ENCODE data around the gene GATD1.

Gene GATD1

DNA sequence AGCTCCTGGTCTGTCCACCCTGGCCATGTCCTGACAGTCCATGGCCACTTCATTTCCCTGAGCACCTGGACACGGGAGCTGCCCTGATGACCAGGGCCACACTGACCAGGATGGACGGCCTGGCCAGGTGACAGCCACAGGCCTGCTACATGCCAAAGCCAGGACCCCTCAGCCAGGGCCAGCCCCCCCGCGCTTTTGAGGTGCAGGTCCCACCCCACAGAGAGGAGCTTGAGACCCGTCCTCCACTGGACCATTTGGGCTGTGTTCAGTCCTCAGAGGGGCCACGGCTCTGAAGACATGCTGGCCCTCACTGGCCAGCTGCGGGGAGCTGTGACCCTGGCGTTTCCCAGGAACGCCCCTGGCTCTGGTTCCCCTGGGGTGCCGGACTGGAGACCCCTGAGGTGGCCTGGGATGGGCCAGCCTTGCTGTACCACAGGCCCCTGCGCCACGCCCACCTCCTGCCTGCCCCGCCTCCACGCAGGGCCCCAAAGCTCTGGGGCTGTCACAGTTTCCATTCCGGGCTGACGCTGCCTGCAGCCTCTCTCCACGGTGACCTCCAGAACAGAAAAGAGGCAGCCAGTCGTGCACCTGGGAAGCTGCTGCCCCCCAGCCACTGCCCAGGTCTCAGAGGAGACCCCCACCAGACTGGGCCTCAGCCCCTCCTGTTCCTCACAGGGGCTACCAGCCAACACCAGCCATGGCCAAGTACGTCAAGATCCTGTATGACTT is 53.1 kb downstream of the GATD1 start:
- Mint-ChIP-seq H3K4me1 (peaks cover 28% of the 10 kb centered on the region), H3K9me3 (no peaks in the 10 kb centered on the region), H3K27ac (no peak overlapping the region), H3K36me3 (no peaks in the 10 kb centered on the region), H3K4me3 (no peak overlapping the region), H3K27me3 (peaks cover 10% of the 10 kb centered on the region)
- no peak for ATAC-seq

DNA sequence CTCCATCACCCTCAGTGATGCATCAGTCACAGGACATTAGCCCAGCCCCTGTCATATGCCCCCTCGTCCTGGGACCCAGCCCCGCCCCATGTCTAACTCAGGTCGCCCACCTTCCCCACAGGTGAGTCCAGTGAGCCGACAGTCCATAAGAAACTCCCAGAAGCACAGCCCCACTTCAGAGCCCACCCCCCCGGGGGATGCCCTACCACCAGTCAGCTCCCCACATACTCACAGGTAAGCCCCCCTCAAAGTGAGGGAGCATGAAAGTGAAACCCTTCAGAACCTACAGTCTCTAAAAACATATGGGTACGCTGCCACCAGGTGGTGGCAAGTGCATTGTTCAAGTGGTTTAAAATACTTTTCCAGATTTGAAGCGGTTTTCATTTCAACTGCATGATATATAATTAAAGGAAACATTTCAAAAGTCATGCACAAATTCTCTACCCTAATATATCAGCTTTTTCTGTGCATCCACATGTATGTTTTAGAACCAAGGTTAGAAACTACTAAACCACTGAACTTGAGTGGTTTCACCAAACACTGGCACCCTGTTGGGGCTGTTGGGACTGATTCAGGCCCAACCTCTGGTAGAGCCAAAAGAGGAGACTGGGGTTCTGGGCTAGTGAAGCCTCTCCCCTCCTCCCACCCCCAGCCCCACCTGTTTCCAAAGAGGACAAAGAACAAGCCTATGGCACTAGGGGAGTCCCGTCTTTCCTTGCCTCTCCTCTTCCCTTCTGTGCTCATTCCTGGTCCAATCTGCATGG is 54.0 kb downstream of the GATD1 start:
- Mint-ChIP-seq H3K9me3 (no peaks in the 10 kb centered on the region), H3K36me3 (no peaks in the 10 kb centered on the region), H3K27me3 (peaks cover 14% of the 10 kb centered on the region), H3K4me3 (peak overlapping the region; percentile 84), H3K27ac (peak overlapping the region; percentile 79), H3K4me1 (peaks cover 28% of the 10 kb centered on the region)
- ATAC-seq: no peak

DNA sequence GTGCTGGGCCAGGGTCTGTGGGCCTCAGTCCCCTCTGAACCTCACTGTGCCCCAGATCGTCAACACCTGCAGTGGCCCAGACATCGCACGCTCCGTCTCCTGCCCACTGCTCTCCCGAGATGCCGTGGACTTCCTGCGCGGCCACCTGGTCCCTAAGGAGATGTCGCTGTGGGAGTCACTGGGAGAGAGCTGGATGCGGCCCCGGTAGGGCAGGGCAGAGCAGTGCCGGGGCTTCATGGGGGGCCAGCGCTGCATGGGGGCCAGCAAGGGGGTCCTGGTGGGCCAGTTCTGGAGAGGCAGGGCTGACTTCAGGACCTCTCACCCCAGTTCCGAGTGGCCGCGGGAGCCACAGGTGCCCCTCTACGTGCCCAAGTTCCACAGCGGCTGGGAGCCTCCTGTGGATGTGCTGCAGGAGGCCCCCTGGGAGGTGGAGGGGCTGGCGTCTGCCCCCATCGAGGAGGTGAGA is 54.9 kb downstream of the GATD1 start:
- peaks cover 28% of the 10 kb centered on the region for H3K4me1 Mint-ChIP-seq
- ATAC-seq: peak; percentile 1

DNA sequence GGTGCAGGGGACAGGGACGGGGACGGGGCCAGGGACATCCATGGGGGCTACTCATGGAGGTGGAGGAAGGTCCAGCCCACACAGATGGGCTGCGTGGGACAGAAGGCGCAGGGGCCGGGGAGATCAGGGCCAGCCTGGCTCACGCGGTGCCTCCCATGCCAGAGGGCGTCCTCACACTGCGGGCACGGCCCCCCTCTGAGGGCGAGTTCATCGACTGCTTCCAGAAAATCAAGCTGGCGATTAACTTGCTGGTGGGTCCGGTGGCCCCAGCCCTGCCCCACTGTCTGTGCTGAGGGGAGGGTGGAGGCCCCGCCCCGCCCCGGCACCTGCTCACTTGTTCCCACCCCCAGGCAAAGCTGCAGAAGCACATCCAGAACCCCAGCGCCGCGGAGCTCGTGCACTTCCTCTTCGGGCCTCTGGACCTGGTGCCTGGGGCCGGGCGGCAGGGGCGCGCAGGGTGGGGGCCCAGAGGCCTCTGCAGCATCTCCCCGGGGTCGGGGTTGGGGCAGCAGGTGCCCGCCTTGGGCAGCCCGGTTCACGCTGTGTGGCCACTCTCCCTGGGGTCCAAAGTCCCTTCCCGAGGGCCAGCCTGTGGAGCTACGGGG is 55.4 kb downstream of the GATD1 start:
- peaks cover 14% of the 10 kb centered on the region for H3K27me3 Mint-ChIP-seq
- H3K9me3 Mint-ChIP-seq: no peaks in the 10 kb centered on the region
- H3K4me1 Mint-ChIP-seq: peaks cover 28% of the 10 kb centered on the region
- no peaks in the 10 kb centered on the region for H3K36me3 Mint-ChIP-seq
- peak overlapping the region; percentile 49 for H3K27ac Mint-ChIP-seq
- peak overlapping the region; percentile 70 for H3K4me3 Mint-ChIP-seq
- peak; percentile 79 for ATAC-seq

More for the DNA sequence above, 54.9 kb downstream of the GATD1 start:
- Mint-ChIP-seq H3K4me3 (peak overlapping the region; percentile 38), H3K9me3 (no peaks in the 10 kb centered on the region), H3K27me3 (peaks cover 14% of the 10 kb centered on the region), H3K36me3 (no peaks in the 10 kb centered on the region), H3K27ac (no peak overlapping the region)

DNA sequence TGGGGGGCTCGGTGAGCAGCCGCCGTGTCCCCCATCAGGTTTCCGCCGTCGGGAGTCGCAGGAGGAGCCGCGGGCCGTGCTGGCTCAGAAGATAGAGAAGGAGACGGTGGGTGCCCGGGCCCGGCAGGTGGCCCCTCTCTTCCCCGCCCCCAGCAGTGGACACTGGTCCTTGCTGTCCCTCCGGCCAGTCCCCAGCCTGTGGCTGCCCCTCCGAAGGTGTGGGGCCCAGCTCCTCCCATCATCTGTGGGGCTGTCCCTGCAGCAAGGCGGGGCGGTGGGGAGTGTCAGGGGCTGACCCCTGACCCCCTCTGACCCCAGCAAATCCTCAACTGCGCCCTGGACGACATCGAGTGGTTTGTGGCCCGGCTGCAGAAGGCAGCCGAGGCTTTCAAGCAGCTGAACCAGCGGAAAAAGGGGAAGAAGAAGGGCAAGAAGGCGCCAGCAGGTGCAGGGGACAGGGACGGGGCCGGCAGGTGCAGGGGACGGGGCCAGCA is 56.0 kb downstream of the GATD1 start:
- no peaks in the 10 kb centered on the region for H3K36me3 Mint-ChIP-seq
- H3K4me1 Mint-ChIP-seq: peaks cover 28% of the 10 kb centered on the region
- H3K4me3 Mint-ChIP-seq: peak overlapping the region; percentile 70
- no peaks in the 10 kb centered on the region for H3K9me3 Mint-ChIP-seq
- ATAC-seq: peak; percentile 34
- peak overlapping the region; percentile 49 for H3K27ac Mint-ChIP-seq
- peaks cover 14% of the 10 kb centered on the region for H3K27me3 Mint-ChIP-seq

DNA sequence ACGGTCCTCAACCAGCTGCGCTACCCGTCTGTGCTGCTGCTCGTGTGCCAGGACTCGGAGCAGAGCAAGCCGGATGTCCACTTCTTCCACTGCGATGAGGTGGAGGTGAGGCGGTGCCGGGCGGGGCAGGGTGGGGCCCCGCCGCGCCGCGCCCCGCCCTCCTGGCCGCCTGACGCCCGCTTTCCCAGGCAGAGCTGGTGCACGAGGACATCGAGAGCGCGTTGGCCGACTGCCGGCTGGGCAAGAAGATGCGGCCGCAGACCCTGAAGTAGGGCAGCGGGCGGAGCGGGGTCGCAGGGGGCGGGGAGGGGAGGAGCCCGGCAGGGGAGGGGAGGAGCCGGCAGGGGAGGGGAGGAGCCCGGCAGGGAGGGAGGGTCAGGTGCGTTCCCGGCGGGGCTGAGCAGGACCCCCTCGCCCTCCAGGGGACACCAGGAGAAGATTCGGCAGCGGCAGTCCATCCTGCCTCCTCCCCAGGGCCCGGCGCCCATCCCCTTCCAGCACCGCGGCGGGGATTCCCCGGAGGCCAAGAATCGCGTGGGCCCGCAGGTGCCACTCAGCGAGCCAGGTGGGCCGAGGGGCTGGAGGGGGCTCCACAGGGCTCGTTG is 56.5 kb downstream of the GATD1 start:
- Mint-ChIP-seq H3K36me3 (no peaks in the 10 kb centered on the region), H3K9me3 (no peaks in the 10 kb centered on the region), H3K27me3 (peaks cover 14% of the 10 kb centered on the region), H3K4me1 (peaks cover 28% of the 10 kb centered on the region), H3K27ac (peak overlapping the region; percentile 49), H3K4me3 (peak overlapping the region; percentile 70)
- ATAC-seq: no peak

DNA sequence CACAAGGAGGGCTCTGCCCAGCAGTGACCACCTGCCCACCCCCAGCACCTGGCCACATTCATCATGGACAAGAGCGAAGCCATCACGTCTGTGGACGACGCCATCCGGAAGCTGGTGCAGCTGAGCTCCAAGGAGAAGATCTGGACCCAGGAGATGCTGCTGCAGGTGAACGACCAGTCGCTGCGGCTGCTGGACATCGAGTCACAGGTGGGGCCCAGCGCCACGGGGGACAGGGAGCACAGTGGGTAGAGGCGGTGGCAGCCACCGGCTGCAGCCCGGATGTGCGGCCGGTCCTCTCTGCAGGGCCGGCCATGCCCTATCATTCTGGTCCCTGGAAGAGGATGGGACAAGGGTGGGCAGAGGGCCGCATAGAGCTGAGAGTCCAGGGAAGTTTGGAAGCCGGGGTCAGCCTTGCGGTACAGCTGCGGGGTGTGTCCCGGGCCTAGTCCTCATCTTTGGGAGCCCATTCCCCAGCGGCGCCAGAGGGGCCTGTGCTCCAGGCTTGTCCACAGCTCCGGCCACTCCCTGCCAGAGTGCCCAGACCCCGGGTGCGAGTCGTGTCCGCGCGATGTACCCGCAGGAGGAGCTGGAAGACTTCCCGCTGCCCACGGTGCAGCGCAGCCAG is 57.2 kb downstream of the GATD1 start:
- Mint-ChIP-seq H3K27me3 (peaks cover 14% of the 10 kb centered on the region), H3K4me3 (no peak overlapping the region), H3K36me3 (no peaks in the 10 kb centered on the region), H3K4me1 (peaks cover 24% of the 10 kb centered on the region), H3K9me3 (peaks cover 3% of the 10 kb centered on the region), H3K27ac (no peak overlapping the region)
- no peak for ATAC-seq

DNA sequence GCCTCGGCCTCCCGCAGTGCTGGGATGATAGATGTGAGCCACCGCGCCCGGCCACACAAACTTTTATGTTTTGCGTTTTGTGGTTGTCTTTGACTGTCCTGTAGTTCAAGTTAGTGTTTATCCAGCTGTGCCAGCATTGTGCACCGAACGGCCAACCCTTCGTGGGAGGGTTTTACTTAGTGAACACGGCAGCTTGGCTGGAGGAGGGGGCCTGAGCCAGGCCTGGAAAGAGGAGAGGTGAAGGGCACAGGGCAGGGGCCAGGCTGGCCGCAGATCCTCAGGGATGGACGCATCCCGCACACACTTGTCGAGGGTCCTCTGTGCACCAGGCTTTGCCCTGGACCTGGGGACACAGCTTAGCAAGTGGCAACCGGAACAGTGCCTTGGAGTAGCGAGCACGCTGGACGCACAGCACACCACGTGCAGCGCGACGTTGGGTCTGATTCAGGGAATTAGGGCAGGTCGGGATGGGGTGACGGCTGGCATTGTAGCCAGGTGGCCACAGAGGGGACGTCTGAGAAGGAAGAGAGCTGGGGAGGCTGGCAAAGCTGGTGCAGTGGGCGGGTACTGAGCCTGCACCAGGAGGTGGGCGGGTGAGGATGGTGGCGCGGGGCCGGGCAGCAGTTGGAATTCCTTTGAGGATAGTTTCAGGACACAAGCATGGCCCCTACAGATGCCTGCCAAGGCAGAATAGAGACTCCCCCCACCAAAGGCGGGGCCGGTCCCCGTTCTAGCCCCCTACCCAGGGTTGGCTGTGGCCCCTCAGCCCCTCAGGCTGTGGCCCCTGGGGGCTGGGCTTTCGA is 57.9 kb downstream of the GATD1 start:
- Mint-ChIP-seq H3K27me3 (peaks cover 22% of the 10 kb centered on the region), H3K4me1 (peaks cover 22% of the 10 kb centered on the region), H3K4me3 (peak overlapping the region; percentile 25), H3K9me3 (peaks cover 7% of the 10 kb centered on the region), H3K36me3 (peaks cover 5% of the 10 kb centered on the region), H3K27ac (no peak overlapping the region)
- ATAC-seq: no peak

Measured in stimulated activated memory B cell treated with anti-CD40 and anti-IgM and Interleukin-4, amounts not matched to agents 10 μg/mL and 1 μg/mL and 100 μg/mL, for 72 hours (primary cell).